ENCODE data around the gene NFE2L1.

- TF ChIP-seq EZH2phosphoT487 (IDR thresholded peaks at IDR 0.05; ENCODE audit: low read length) (no peak), CTCF (IDR thresholded peaks at IDR 0.05; ENCODE audit: low read length) (no peak), EZH2 (optimal IDR thresholded peaks at IDR 0.05; ENCODE audit: low read depth, low read length) (no peak)
These were observed 10.4 kb downstream of the NFE2L1 start for GRCh38 chr17:48058393-48059124.
